ENCODE results near the gene OR51B2. TPM values are rescaled to one million over a fixed set of nuclear protein-coding genes. Genes with fewer than 3 reads are reported as not detected.

The OR51B2 gene
- total RNA-seq, 1 experiment from 2014 or later = not detected

GRCh38 chr11:5283086-5283485, 41.0 kb downstream of the OR51B2 start:
- in situ Hi-C loops (cut with HindIII; ENCODE audit: low pct_unique_long_range_greater_than_20kb, low sequenced_read_pairs) (no loop called here), intact Hi-C loops (cut with micrococcal nuclease; ENCODE audit: unreplicated experiment) (loop anchor here (10.0 kb wide), 1 partner anchor 1098 kb away; no protein-coding TSS in a partner anchor)
- POLR2A ChIA-PET = no interaction called here
- no peaks in the 10 kb centered on the region for H3K27me3 ChIP-seq (ENCODE audit: control insufficient read depth, insufficient read depth, low read length)
- CTCF ChIA-PET = no interaction called here
- H3K36me3 ChIP-seq (ENCODE audit: control insufficient read depth, insufficient read depth, low read length) = no peaks in the 10 kb centered on the region
- H3K4me3 ChIP-seq (ENCODE audit: low read depth in 2 of 2, low read length in 2 of 2) = no peak overlapping the region
- H3K4me1 ChIP-seq (ENCODE audit: control insufficient read depth, insufficient read depth, low read length) = peaks cover 7% of the 10 kb centered on the region; the same call in 1 of the 2 replicates
- TF ChIP-seq TCF7L2 (IDR thresholded peaks at IDR 0.05; ENCODE audit: low read depth, low read length) = no peak
- TF ChIP-seq CTCF (IDR thresholded peaks at IDR 0.05) = no peak
- TF ChIP-seq SIN3A (IDR thresholded peaks at IDR 0.05; ENCODE audit: borderline replicate concordance, insufficient read depth, low read depth, low read length) = no peak
- TF ChIP-seq POLR2AphosphoS5 (IDR thresholded peaks at IDR 0.05; ENCODE audit: low read depth, low read length) = no peak
- no peak for TF ChIP-seq REST (IDR thresholded peaks at IDR 0.05; ENCODE audit: insufficient read depth in 1 of 2, low read depth in 2 of 2, low read length in 1 of 2)
- DNase-seq (ENCODE audit: low read depth, low spot score) (no peak), ATAC-seq (no peak)
- no peaks in the 10 kb centered on the region for H3K9me3 ChIP-seq (ENCODE audit: control insufficient read depth, insufficient read depth, low read depth, low read length)
- no peak overlapping the region for H3K27ac ChIP-seq (ENCODE audit: low read length)
- no TSS peak for BruUV-seq (replicated peaks)

- ATAC-seq (no peak), DNase-seq (ENCODE audit: low read depth, low spot score) (no peak)
- H3K36me3 ChIP-seq (ENCODE audit: control insufficient read depth, insufficient read depth, low read length) = no peaks in the 10 kb centered on the region
- intact Hi-C loops (cut with micrococcal nuclease; ENCODE audit: unreplicated experiment) (loop anchor here (10.0 kb wide), 1 partner anchor 1098 kb away; no protein-coding TSS in a partner anchor), in situ Hi-C loops (cut with HindIII; ENCODE audit: low pct_unique_long_range_greater_than_20kb, low sequenced_read_pairs) (no loop called here)
- no peak overlapping the region for H3K27ac ChIP-seq (ENCODE audit: low read length)
- no peaks in the 10 kb centered on the region for H3K9me3 ChIP-seq (ENCODE audit: control insufficient read depth, insufficient read depth, low read depth, low read length)
- H3K4me1 ChIP-seq (ENCODE audit: control insufficient read depth, insufficient read depth, low read length) = peaks cover 7% of the 10 kb centered on the region; the same call in 1 of the 2 replicates
- ChIA-PET CTCF (no interaction called here), POLR2A (no interaction called here)
- no peak for TF ChIP-seq CTCF (IDR thresholded peaks at IDR 0.05)
- TF ChIP-seq TCF7L2 (IDR thresholded peaks at IDR 0.05; ENCODE audit: low read depth, low read length) = no peak
- no peak for TF ChIP-seq REST (IDR thresholded peaks at IDR 0.05; ENCODE audit: insufficient read depth in 1 of 2, low read depth in 2 of 2, low read length in 1 of 2)
- TF ChIP-seq POLR2AphosphoS5 (IDR thresholded peaks at IDR 0.05; ENCODE audit: low read depth, low read length) = no peak
- no peak for TF ChIP-seq SIN3A (IDR thresholded peaks at IDR 0.05; ENCODE audit: borderline replicate concordance, insufficient read depth, low read depth, low read length)
- BruUV-seq (replicated peaks) = no TSS peak
- H3K4me3 ChIP-seq (ENCODE audit: low read depth in 2 of 2, low read length in 2 of 2) = no peak overlapping the region
- H3K27me3 ChIP-seq (ENCODE audit: control insufficient read depth, insufficient read depth, low read length) = no peaks in the 10 kb centered on the region
These were observed 41.5 kb downstream of the OR51B2 start for GRCh38 chr11:5282628-5283027.

Measured in Panc1 (cell line).